ENCODE data around the gene CHAC1.
"Not testable (repeated sequence)": the region's sequence is repeated elsewhere in the genome, so short reads cannot be mapped to it uniquely, and the experiment has no call there.

The CHAC1 gene

DNA sequence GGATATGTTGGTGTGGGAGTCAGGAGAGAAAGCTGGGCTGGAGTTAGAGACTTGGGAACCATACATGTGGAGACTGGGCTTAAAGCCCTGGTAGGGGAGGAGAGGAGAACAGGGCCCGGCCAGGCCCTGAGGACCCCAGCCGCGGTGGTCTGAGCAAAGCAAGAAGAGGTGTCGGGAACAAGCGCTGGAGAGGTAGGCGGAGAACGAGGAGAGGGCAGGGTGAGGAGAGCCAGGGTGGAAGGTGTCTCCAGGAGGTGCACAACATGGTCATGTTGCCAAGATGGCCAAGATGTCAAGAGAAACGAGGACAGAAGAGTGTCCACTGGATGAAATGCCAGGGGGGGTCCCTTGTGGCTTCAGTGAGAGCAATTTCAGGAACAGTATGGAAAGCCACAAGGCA, 5.5 kb downstream of the CHAC1 start:
- DNase-seq: no peak

DNA sequence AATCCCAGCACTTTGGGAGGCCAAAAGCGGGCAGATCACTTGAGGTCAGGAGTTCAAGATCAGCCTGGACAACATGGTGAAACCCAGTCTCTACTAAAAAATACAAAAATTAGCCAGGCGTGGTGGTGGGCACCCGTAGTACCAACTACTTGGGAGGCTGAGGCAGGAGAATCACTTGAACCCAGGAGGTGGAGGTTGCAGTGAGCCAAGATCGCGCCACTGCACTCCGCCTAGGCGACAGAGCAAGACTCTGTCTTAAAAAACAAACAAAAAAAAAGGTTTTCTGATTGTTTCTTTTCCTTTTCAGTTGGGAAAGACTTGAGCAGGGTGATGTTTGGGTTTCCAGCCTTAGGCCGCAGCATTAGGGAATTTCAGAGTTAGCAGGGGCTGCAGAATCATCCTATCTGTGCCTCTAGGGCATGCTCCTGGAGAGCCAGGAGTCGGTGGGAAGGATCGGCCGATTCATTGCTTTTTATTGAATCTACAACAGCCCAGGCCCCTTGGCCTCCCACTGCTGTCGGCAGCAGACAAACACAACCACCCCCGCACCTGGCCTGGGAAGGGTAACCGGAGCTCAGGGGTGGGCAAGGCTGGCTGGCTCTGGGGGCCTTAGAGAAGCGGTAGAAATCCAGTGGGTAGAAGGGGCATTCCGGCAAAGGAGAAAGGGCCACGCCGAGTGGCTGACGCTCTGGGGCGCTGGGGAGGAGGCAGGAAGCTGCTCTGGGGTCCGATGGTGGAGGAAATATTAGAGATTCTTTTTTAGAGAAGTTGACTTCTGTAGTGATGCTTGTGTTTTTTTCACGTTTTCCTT, 6.3 kb downstream of the CHAC1 start:
- no peak for DNase-seq

DNA sequence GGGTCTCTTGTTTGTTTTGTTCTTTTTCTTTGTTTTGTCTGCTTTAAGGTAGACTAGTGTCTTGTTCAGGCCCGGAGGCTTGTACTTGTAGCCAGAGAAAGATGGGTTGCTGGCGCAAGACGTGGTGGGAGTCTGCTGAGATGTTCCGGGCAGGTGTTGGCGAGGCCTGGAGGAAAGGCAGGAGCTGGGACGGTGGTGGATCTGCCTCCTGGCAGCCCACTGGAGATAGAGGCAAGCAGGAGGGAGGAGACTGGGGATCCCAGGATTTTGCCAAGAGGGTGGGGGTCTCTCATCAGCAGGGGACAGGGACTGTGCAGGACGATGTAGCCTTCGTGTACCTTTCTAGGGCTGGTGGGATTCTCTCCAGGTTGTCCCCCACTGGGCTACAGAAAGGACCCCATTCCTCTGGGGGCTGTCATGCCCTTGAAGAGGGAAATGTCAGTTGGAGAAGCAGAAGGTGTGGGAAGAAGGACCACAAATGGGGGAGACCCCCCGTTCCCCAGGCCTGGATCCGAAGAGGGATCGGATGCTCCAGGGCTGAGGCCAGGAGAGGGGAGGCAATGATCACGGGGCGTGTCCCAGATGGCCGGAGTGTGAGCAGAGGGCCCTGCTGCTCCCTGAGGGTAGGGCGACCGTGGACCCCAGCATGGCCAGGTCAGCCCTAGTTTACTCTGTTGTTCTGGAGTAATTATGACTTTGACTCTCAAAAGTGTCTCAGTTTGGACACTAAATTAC, 7.0 kb downstream of the CHAC1 start:
- no peak for DNase-seq

DNA sequence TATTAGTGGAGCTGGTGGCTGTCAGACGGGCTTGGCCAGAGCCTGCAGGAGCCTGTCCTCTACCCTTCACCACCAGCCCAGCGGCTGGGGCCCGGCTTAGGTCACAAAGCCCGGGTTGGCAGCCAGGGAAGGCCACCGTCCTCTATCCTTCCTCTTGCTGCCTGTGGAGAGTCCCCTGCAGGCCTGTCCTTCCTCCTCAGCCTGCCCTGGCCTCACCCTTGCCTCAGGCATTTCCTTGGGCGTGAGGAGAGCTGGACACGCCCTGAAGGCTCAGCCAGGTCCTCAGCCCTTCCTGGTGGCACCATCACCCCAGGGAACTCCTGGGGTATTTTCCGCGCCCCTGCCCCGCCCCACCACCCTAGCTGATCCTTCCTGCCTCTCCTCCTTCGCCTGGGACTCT, 7.7 kb downstream of the CHAC1 start:
- no peak for DNase-seq

DNA sequence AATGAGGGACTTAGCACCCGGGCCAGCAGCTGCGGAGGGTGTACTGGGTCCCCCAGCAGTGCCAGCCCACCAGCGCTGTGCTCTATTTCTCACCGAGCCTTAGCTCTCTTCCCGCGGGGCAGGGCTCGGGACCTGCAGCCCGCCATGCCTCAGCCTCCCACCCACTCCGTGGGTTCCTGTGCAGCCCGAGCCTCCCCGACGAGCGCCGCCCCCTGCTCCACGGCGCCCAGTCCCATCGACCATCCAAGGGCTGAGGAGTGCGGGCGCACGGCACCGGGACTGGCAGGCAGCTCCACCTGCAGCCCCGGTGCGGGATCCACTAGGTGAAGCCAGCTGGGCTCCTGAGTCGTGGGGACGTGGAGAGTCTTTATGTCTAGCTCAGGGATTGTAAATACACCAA, 8.5 kb downstream of the CHAC1 start:
- DNase-seq: not testable (repeated sequence)

DNA sequence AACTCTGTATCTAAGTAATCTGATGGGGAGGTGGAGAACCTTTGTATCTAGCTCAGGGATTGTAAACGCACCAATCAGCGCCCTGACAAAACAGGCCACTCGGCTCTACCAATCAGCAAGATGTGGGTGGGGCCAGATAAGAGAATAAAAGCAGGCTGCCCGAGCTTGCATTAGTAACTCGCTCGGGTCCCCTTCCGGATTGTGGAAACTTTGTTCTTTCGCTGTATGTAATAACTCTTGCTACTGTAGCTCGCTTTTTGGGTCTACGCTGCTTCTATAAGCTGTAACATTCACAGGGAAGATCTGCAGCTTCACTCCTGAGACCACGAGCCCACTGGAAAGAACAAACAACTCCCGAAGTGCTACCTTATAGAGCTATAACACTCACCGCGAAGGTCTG, 9.0 kb downstream of the CHAC1 start:
- DNase-seq: not testable (repeated sequence)

DNA sequence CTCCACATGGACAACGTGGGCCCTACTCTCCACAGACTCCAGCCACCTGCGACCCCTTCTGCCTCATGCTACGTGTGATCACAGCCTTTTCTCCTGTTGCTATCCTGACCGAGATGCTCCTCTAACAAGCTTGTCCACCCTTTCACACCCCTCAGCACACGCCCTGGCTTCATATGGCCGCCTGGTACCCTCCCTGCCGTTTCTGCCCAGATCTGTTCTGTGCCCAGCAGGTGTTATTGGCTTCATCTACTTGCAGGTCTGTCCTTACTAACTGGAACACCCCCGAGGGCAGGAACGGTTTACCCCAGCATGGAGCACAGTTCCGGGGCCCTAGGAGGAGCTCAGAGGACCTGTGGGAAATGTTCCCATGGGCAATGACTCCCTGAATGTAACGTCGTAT, 9.9 kb downstream of the CHAC1 start:
- DNase-seq: no peak

DNA sequence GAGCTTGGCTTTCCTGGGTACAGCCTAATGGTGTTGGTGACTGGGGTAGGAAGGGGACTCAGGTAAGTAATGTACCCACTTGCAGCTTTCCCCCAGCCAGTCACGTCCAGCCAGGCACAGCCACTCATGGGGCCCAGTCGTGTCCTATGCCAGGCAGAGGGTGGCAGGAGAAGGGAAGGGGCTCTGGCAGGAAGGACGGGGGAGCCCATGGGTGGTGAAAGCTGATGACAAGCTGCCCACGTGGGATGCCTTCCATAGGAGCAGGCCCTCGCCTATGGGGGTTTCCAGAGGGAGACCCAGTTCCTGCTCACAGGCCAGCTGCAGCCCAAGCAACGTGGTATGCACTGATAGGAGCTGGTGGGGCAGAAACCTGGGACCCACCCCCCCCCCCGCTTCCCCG, 10.7 kb downstream of the CHAC1 start:
- DNase-seq: no peak

DNA sequence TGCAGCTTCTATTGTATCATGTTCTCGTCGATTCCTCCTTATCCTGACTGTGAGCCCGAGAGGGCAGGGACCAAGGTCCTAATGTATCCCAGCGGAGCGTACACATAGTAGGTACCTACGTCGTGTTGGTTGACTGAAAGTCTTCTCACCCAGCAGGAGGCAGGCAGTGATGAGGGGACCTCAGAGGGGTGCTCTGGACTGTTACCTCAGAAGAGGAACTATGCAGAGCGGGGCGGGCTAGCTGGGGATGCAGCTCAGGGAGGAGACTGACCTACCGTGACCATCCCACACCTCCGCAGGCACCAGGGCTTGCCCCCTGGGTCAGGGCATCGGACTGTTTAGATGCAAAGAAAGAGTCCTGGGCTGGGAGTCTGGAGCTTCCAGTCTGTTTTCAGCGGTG, 11.4 kb downstream of the CHAC1 start:
- DNase-seq: no peak

DNA sequence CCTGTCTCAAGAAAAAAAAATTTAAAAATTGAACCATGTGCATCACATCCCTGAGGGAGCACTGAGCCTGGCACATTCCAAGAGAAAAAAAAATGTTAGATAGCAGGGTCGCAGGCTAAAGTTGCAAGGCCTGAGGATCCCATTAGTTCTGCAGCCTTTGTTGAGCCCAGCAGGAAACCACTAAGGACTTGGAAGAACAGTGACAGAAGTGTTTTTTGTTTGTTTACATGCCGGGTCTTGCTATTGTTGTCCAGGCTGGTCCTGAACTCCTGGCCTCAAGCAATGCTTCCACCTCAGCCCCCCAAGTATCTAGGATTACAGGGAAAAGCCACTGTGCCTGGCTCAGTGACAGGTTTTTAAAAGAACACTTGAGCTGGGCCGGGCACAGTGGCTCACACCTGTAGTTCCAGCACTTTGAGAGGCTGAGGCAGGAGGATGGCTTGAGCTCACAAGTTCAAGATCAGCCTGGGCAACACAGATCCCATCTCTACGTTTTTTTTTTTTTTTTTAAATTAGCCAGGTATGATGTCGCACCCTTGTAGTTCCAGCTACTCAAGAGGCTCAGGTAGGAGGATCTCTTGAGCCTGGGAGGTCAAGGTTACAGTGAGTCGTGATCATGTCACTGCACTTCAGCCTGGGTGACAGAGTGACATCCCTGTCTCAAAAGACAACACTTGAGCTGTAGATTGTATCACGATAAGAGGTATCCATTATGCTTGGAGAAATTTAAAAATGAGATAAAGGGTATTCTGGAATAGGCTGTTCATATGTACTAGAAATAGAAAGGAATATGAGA, 15.2 kb downstream of the CHAC1 start:
- DNase-seq: no peak

DNA sequence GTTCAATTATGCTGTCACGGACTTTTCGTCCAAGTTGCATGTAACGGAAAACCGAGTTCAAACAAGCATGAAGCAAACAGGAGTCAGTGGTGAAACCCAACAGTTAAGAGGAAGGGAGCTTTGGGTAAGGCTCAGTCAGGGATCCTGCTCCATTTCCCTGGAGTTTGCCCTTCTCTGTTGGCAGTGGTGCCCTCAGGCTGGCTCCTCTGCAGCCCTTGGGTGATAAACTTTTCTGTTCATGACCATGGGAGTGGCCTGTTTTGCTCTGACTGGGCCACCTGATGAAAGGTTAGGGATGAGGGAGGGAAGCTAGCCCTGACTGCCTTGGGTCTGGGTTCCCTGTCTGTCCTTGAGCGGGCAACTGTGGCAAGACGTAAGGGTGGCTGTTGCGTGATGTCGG, 16.1 kb downstream of the CHAC1 start:
- no peak for DNase-seq

DNA sequence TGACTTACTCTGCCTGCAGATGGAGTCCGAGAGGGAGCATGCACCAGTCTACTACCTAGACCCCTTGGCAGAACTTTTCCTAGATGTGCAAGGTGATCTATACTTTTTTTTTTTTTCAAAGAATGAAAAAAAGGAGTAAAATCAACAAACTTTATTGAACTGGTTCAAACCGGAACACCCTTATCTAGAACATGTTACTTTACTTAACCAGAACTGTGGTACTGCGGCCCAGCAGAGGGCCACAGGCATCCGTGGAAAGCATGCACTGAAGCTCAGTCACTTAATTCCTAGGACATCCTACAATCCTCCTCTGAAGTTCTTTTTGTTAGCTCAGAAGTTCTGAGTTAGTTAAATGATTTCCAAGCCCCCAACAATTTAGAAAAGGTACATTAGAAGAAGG, 21.6 kb downstream of the CHAC1 start:
- DNase-seq: no peak

DNA sequence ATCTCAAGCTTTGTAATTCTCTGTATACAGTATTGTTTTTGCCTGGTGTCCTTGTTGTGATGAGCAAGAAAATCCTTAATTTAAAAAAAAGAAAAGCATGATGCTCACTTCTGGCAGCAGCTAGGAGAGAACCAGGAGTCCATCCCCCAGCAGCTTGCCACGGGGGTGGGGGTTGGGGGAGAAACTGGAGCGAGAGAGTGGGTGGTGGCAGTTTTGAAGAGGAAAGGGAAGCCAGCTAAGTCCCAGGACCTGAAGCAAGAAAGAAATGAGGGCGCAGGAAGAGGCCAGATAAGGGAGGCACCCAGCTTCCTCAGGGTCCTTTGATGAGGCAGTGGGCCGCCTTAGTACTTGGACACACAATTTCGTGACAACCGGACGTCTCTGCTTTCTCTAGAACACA, 23.5 kb downstream of the CHAC1 start:
- no peak for DNase-seq

DNA sequence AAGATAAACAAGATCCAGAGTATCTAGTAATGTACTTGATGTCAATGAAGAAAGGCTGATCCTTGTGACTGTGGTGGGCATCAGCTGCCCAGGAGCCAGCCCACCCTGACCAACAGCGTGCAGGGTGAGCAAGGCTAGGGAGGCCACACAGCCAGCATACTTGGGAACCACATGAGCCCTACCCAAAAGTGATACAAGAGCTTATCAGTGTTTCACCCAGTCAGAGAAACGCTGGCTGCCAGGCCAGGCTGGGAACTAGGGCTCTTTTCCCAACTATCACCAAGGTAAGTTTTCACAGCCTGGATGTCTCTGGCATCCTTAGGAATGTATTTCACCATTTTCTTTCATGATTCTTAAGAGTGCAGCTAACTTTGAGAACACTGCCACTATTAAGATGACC, 24.9 kb downstream of the CHAC1 start:
- no peak for DNase-seq

DNA sequence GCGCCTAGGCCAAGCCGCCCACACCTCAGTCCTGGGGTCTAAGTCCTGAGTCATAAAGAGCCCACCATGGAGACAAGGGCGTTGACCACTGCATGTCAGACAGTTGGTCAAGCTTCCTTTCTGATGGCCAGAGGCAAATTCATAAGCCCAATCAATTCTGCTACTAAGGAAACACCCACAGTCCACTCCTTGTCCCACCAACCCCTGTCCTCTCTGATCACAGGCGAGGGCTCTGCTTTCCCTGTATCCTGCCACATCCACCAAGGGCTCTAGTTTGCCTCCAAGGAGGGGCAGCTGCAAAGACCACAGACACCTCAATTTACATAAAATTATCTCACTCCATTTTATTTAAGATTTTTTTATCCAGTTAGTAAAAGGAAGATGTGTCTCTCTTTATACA, 25.3 kb downstream of the CHAC1 start:
- DNase-seq: no peak

DNA sequence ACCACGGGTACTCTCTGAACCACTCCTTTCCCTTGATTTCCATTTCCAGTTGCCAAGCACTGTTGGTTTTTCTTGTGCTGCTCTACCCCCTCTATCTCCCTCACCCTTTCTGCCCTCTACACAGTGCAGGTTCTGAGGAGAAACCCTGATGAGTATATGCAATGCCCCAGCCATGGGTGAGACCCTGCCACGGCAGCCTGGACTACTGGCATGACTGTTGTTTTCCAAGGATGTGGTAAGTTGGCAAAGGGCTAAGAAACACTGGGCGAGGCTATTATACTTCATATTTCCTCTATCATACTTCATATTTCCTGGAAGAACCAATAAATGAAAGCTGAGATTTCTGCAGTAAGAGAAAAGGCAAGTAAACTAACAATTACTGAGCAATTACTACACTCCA, 27.9 kb downstream of the CHAC1 start:
- DNase-seq: no peak

DNA sequence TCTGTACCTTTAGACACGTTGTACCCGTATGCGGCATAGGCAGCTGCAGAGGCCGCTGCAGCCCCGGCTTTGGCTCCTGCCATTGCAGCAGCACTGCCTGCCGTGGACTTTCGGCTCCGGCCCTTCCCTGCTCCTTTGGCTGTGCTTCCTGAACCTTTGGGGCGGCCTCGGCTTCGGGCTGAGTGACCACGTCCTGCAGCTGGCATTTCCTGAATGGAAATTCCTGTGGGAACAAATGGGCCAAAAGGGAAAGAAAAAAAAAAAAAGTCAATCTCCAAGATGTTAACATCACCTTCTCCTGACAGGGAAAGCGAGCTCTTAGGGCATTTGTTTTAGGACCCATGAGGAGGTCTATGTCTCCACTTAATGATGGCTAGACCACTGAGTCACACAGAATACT, 29.6 kb downstream of the CHAC1 start:
- DNase-seq: peak; percentile 50

DNA sequence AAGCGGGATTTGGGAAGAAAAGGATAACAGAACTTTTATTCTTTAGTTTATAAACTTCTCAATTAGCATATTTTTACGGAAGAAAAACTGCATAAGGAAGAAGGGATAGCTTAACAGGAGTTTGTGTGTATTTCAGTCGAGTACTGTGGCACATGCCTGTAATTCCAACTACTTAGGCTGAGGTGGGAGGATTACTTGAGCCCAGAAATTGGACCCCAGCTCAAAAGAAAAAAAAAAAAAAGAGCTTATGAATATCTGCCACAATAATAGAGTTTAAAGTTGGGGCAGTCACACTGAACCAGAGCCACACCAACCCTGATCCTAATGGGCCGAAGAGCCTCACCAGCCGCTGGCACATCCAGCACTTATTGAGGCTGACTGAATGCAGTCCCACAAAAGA, 31.1 kb downstream of the CHAC1 start:
- no peak for DNase-seq

DNA sequence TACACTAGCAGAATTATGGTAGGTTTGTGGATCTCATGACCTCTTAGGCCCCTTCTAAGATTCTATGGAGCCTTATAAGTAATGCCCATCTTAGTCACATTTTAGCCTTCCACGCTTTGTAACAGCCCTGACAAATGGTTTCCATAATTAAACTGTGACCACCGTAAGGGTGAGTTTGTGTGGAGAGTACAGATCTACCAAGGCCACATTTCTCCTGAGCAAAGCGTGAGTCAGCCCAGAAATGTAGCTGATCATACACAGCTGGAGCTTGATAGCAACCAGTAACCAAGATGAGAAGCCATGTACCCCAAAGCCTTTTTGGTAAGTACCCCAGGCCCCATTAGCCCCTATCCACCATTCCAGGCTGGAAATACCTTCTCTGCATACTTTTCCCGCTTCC, 31.7 kb downstream of the CHAC1 start:
- peak; percentile 84 for DNase-seq

DNA sequence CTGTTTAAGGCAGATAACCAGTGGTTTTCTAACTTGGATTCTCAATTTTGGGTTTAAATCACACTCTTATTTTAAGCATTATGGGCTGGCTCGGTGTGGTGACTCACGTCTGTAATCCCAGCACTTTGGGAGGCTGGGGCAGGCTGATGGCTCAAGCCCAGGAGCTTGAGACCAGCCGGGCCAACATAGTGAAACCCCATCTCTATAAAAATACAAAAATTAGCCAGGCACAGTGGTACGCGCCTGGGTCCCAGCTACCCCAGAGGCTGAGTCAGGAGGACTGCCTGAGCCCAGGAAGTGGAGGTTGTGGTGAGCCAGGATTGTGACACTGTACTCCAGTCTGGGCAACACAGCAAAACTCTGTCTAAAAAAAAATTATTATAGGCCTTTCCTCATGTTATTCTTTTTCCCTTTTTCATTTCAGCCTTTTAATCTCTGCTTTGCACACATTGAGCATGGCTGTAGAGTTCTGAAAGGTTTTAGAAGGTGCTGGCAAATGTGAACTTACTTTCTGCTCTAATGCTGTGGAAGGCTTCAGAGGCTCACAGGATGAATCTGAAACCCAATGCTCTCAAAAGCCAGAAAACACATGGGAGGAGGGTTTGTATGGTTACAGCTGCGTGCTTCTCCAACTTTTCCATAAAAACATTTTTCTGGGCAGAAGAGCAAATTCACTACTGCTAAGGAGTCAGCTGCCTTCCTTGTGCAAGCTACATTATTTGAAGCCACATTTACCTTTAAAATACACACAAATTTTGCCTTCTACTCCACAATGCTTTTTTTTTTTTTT, 32.5 kb downstream of the CHAC1 start:
- peak; percentile 44 for DNase-seq

DNA sequence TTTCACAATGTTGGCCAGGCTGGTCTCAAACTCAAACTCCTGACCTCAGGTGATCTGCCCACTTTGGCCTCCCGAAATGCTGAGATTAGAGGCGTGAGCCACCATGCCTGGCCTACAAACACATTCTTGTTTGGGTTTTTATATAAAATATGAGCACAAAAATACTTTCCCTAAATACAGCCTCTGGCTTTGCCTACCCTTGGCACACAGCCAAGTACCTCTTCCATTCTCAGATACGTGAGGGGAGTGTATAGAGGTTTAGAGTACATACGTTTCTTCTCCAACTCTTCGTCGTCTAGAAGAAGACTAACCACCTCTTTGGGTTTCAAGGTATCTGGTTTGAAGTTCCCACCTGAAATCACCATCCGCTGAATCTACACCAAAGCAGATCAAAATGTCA, 33.5 kb downstream of the CHAC1 start:
- DNase-seq: no peak

DNA sequence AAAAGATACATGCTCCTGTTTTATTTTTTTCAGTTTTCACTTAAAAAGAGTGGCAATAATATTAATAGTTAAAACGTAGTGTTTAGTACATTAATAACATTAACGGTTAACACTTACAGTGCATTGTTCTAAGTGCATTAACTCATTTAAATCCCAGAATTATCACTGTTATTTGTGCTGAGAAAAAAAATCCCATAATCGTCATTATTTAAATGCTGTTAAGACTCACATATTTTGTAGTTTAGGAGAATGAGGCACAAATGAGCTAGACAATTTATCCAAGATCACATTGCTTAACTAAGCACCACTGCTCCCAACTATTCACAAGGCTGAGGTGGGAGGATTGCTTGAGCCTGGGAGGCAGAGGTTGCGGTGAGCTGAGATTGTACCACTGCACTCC, 34.9 kb downstream of the CHAC1 start:
- DNase-seq: no peak

DNA sequence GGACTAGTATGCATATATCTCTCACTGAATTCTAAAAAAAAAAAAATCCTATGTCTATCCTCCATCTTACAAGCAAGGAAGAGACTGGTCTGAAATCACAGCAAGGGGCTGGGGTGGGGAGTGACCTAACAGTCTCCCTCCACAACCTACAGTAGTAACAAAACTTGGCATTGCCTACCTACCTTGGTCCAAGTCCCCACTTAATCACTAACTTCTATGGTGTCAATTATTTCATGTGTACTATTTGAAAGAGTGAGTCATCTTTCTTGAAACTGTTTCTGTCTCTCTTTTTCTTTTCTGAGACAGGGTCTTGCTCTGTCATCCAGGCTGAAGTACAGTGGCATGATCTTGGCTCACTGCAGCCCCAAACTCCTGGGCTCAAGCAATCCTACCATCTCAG, 36.8 kb downstream of the CHAC1 start:
- no peak for DNase-seq

All from fibroblast of upper back skin (primary cell).